HG02588 (cell line): ENCODE measurements around the gene NIF3L1.

ENCODE experiments used
- ATAC-seq: cut with Tn5 transposase; IDR thresholded peaks from one replicate; pipeline ENCODE4 v1.9.1; 2021; ENCODE audit warnings: mild to moderate bottlenecking, moderate library complexity; ENCODE audit not compliant: unreplicated experiment

NIF3L1 gene

GRCh38 chr2:200888704-200889625 is at the start of gene NIF3L1, which contains the start of gene PPIL3:
NIF3L1 (plus strand) TSS chr2:200889371; CDS start chr2:200891944, 2,573 bp downstream.
PPIL3 (minus strand) TSS chr2:200889077; CDS start chr2:200887615, 1,462 bp downstream.
- peak; percentile 84 for ATAC-seq

GRCh38 chr2:200839513-200839912 is 49.7 kb upstream of the NIF3L1 start:
- no peak for ATAC-seq

- no peak for ATAC-seq
Observed at GRCh38 chr2:200843993-200844948, 44.9 kb upstream of the NIF3L1 start.

- ATAC-seq = no peak
Observed at GRCh38 chr2:200845194-200845593, 44.0 kb upstream of the NIF3L1 start.

- ATAC-seq = no peak
Observed at GRCh38 chr2:200845669-200846325, 43.4 kb upstream of the NIF3L1 start.

- no peak for ATAC-seq
Observed at GRCh38 chr2:200847269-200847668, 41.9 kb upstream of the NIF3L1 start.

GRCh38 chr2:200847939-200848338 is 41.2 kb upstream of the NIF3L1 start:
- no peak for ATAC-seq

- no peak for ATAC-seq
Observed at GRCh38 chr2:200850512-200851256, 38.5 kb upstream of the NIF3L1 start.

GRCh38 chr2:200851398-200852248 is 37.5 kb upstream of the NIF3L1 start:
- ATAC-seq = no peak

- ATAC-seq = no peak
Observed at GRCh38 chr2:200852605-200853004, 36.6 kb upstream of the NIF3L1 start.

- ATAC-seq = no peak
Observed at GRCh38 chr2:200856806-200857205, 32.4 kb upstream of the NIF3L1 start.

GRCh38 chr2:200860092-200860795 is 28.9 kb upstream of the NIF3L1 start:
- no peak for ATAC-seq

GRCh38 chr2:200861617-200862155 is 27.5 kb upstream of the NIF3L1 start:
- ATAC-seq = no peak

GRCh38 chr2:200862532-200863000 is 26.6 kb upstream of the NIF3L1 start:
- no peak for ATAC-seq

GRCh38 chr2:200863782-200864175 is 25.4 kb upstream of the NIF3L1 start:
- no peak for ATAC-seq

GRCh38 chr2:200864176-200865034 is 24.8 kb upstream of the NIF3L1 start, which contains the start of gene CLK1:
CLK1 (minus strand) TSS chr2:200864658; CDS start chr2:200861862, 2,796 bp downstream.
- ATAC-seq = peak; percentile 83

GRCh38 chr2:200869014-200869413 is 20.2 kb upstream of the NIF3L1 start:
- ATAC-seq = no peak
